Ascending aorta (tissue), 2 donors: ENCODE results near the gene DHRS3. TPM values are rescaled to one million over a fixed set of nuclear protein-coding genes. Genes with fewer than 3 reads are reported as not detected.

Experiments
- DNase-seq, 2 donors: peaks; one replicate each; pipeline ENCODE4 v3.0.0-alpha.2; 2019; ENCODE audit warnings: low spot score in 2 of 2
- H3K27ac ChIP-seq, 2 donors: fragments of 200-600 bp; sonication (generic); one replicate each; pipeline ENCODE4 v1.5.1; 2016 to 2017; ENCODE audit warnings: mild to moderate bottlenecking in 1 of 2
- H3K27me3 ChIP-seq: fragments of 200-600 bp; sonication (generic); one replicate; pipeline ENCODE4 v1.5.1; 2017
- H3K36me3 ChIP-seq, 2 donors: fragments of 200-600 bp; sonication (generic); one replicate each; pipeline ENCODE4 v1.5.1; 2016
- H3K4me1 ChIP-seq, 2 donors: fragments of 200-600 bp; sonication (generic); one replicate each; pipeline ENCODE4 v1.5.1; 2016 to 2017; ENCODE audit warnings: mild to moderate bottlenecking in 1 of 2
- H3K4me3 ChIP-seq, 2 donors: fragments of 200-600 bp; sonication (generic); one replicate each; pipeline ENCODE4 v1.5.1; 2016 to 2017; ENCODE audit warnings: mild to moderate bottlenecking in 1 of 2
- H3K9me3 ChIP-seq, 2 donors: fragments of 200-600 bp; sonication (generic); one replicate each; pipeline ENCODE4 v1.5.1; 2016
- CTCF ChIP-seq, 3 experiments: fragments of 200-600 bp in 2 of 3; fragments of 450-650 bp in 1 of 3; sonication (generic) in 2 of 3; IDR thresholded peaks; one replicate each; pipeline ENCODE4 v1.5.1; 2016 to 2019; ENCODE audit warnings: antibody characterized with exemption in 3 of 3, mild to moderate bottlenecking in 1 of 3, moderate library complexity in 1 of 3
- intact Hi-C: fragments of 100-400 bp; cut with DNase I; formaldehyde crosslinking; loops from one replicate; pipeline ENCODE4 v1.15.1; 2023
- total RNA-seq: library from RNA; depleted of rRNA; stranded (reverse); fragments of >200 nt; gene quantifications from one replicate; pipeline ENCODE4 v1.1.0, GENCODE V29; 2016

Gene DHRS3
- total RNA-seq, 1 donor from 2014 or later: 39.4 TPM

GRCh38 chr1:12552111-12552888 is 65.7 kb downstream of the DHRS3 start:
- no peak for DNase-seq
- Histone ChIP-seq H3K4me3 (no peak overlapping the region), H3K4me1 (peaks cover 20 to 56% of the 10 kb centered on the region in 2 donors), H3K27me3 (no peaks in the 10 kb centered on the region), H3K27ac (peak overlapping the region; percentile 85 to 91), H3K9me3 (no peaks in the 10 kb centered on the region), H3K36me3 (no peaks in the 10 kb centered on the region)
- intact Hi-C loops: no loop called here
- TF ChIP-seq CTCF (IDR thresholded peaks at IDR 0.05): no peak

- Histone ChIP-seq H3K4me1 (peaks cover 16 to 56% of the 10 kb centered on the region in 2 donors), H3K9me3 (no peaks in the 10 kb centered on the region), H3K27ac (peak overlapping the region; percentile 85 to 91), H3K36me3 (no peaks in the 10 kb centered on the region), H3K27me3 (no peaks in the 10 kb centered on the region), H3K4me3 (no peak overlapping the region)
- intact Hi-C loops: no loop called here
- no peak for DNase-seq
- no peak for TF ChIP-seq CTCF (IDR thresholded peaks at IDR 0.05)
Measured at GRCh38 chr1:12551584-12551983, 66.4 kb downstream of the DHRS3 start.

- H3K27me3 ChIP-seq: no peaks in the 10 kb centered on the region
- H3K4me1 ChIP-seq: peaks cover 16 to 45% of the 10 kb centered on the region in 2 donors
- H3K27ac ChIP-seq: peak overlapping the region; percentile 76 to 80
- no peaks in the 10 kb centered on the region for H3K9me3 ChIP-seq
- no peak for TF ChIP-seq CTCF (IDR thresholded peaks at IDR 0.05)
- intact Hi-C loops: no loop called here
- H3K36me3 ChIP-seq: no peaks in the 10 kb centered on the region
- peak in 1 of 2 donors; percentile 87 for DNase-seq
- H3K4me3 ChIP-seq: no peak overlapping the region
Measured at GRCh38 chr1:12549460-12550349, 68.3 kb downstream of the DHRS3 start.

- TF ChIP-seq CTCF (IDR thresholded peaks at IDR 0.05): no peak
- intact Hi-C loops: no loop called here
- peak overlapping the region; percentile 76 to 80 for H3K27ac ChIP-seq
- no peaks in the 10 kb centered on the region for H3K9me3 ChIP-seq
- H3K27me3 ChIP-seq: no peaks in the 10 kb centered on the region
- H3K4me1 ChIP-seq: peaks cover 16 to 43% of the 10 kb centered on the region in 2 donors
- DNase-seq: no peak
- no peak overlapping the region for H3K4me3 ChIP-seq
- no peaks in the 10 kb centered on the region for H3K36me3 ChIP-seq
Measured at GRCh38 chr1:12548973-12549459, 69.0 kb downstream of the DHRS3 start.

GRCh38 chr1:12548279-12548972 is 69.6 kb downstream of the DHRS3 start:
- DNase-seq: no peak
- Histone ChIP-seq H3K9me3 (no peaks in the 10 kb centered on the region), H3K27ac (peak overlapping the region; percentile 76 to 80), H3K4me1 (peaks cover 10 to 39% of the 10 kb centered on the region in 2 donors), H3K4me3 (no peak overlapping the region), H3K27me3 (no peaks in the 10 kb centered on the region), H3K36me3 (no peaks in the 10 kb centered on the region)
- intact Hi-C loops: no loop called here
- TF ChIP-seq CTCF (IDR thresholded peaks at IDR 0.05): no peak
